Frontal cortex (tissue), 4 donors: Measurements from ENCODE around the gene FOXN4. TPM values are rescaled to one million over a fixed set of nuclear protein-coding genes. Genes with fewer than 3 reads are reported as not detected.

ENCODE experiments used
- DNase-seq, 2 donors: peaks; one replicate each; pipeline ENCODE4 v3.0.0; 2012; ENCODE audit warnings: low spot score in 2 of 2
- FAIRE-seq: peaks from 2 replicates; lab custom pipeline; 2012; peaks lifted over from hg19 to GRCh38; lab: Jason Lieb, UNC
- total RNA-seq: library from RNA; depleted of rRNA; stranded (reverse); fragments of >200 nt; gene quantifications from one replicate; pipeline ENCODE4 v1.2.3, GENCODE V29; 2014
- donor health status: control.
- donor health status: control.
- donor health status: control.

Gene FOXN4
- total RNA-seq, 1 donor from 2014 or later = under 0.01 TPM

DNA sequence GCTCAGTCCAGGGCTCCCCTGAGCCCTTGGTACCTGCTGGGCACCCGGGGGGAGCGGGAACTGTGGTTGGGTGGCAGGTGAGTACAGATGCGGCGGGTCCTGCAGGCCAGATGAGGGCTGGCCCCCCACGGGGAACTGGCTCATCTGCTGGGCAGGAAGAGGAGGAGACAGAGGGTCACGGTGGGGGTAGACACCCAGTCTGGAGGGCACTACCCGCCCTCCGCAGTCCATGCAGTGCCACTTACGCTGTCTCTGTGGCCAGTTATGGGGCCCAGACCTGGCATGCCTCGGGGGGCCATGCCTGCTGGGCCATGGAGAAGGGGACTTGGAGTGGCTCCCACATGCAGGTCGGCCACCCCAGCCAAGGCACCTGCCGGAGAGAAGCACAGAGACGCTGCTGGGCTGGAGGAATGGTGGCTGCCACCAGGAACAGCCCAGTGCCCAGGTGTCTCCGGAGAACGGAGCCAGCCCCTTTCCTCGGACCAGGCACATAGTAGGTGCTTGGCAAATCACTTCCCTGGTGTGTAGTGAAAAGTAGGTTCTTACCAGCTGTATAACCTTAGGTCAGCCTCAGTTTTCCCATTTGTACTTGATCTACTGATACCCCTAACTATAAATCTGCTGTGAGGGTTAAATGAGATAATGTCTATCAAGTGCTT, 21.1 kb downstream of the FOXN4 start:
- FAIRE-seq (no peak), DNase-seq (no peak)

GRCh38 chr12:109287181-109287580, 21.9 kb downstream of the FOXN4 start:
- DNase-seq = no peak

DNA sequence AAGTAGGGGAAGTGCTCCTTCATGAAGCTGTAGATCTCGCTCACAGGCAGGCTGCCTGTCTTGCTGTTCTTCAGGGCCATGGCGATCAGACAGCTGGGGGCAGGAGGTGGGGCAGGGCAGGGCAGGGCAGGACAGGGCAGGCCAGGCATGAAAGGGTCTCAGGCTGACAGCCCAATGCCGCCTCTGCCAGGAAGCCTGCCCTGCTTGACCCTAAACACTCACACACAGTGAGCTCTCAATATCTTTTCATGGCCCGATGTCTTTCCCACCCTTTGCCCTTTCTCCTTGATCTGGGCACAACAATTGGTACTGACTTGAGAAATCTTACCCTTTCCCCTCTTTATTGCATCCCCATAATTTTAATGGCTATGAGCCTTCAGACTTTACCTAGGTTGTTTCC, 22.4 kb downstream of the FOXN4 start:
- DNase-seq (no peak), FAIRE-seq (no peak)

More at GRCh38 chr12:109287181-109287580, 21.9 kb downstream of the FOXN4 start:
- FAIRE-seq = no peak

DNA sequence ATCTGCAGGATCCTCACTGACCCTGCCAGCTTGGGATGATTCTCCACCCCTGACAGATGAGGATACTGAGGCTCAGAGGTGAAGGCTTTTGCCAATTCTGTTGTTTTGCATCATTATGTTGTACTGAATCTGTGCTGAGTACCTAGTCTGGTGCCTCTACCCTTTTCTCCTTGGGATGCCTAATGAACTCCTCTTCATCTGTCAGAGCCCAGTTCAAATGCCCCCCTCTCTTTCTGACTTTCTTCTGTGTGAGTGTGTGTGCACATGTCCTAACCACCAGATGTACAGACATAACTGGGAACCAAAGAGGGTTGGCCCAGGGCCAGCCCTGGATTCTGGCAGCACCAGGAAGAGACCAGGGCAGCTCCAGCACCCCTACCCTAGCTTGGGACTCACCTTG, 22.8 kb downstream of the FOXN4 start:
- DNase-seq (no peak), FAIRE-seq (no peak)

DNA sequence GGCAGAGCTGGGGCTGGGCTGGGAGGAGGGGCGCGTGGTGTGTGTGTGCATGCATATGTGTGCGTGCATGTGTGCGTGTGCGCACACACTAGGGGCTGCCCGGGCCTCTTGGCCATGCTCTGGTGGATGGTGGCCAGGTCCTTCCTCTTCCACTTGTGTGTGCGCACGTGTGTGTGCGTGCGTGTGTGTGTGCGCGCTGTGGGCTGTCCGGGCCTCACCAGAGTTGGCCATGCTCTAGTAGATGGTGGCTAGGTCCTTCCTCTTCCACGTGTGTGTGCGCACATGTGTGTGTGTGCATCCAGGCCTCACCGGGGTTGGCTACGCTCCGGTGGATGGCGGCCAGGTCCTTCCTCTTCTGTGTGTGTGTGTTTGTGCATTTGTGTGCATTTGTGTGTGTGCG, 24.7 kb downstream of the FOXN4 start:
- FAIRE-seq (no peak), DNase-seq (no peak)

DNA sequence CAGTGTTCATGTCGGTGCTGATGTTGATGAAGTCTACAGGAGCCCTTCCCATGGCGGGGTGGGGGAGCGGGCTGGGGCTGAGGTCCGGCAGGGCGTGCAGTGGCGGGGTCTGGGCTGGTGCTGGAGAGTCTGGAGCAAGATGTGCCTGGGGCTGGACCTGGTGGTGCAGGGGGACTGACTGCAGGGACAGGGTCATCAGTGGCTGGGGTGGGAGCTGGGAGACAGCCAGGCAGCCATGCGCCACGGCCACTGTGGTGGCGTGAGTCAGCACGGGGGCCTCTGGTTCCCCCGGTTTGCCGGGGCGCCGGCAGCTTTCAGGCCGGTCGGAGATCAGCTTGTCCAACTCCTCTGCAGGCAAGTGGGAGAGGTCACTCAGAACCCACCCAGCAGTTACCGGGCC, 27.6 kb downstream of the FOXN4 start:
- DNase-seq (no peak), FAIRE-seq (no peak)

DNA sequence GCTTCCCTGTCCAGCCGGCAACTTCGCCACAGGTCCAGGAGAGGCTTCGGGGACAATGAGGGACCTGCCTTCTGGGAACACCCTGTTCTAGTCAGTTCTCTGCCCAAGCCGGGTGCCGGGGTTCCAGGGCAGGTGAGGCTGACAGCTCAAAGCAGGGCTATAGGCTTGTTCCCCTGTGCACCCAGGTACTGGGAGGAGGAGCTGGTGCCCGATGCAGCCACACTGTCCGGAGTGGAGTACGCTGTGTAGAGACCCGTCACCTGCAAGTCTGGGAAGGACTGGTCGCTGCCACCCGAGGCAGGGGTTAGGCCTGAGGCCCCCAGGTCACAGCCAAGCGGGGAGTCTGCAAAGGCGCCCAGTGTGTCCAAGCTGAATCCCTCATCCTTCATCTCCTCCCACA, 29.6 kb downstream of the FOXN4 start:
- DNase-seq (no peak), FAIRE-seq (no peak)

- DNase-seq = no peak
- FAIRE-seq = no peak
Observed at GRCh38 chr12:109278912-109279311, 30.2 kb downstream of the FOXN4 start.

DNA sequence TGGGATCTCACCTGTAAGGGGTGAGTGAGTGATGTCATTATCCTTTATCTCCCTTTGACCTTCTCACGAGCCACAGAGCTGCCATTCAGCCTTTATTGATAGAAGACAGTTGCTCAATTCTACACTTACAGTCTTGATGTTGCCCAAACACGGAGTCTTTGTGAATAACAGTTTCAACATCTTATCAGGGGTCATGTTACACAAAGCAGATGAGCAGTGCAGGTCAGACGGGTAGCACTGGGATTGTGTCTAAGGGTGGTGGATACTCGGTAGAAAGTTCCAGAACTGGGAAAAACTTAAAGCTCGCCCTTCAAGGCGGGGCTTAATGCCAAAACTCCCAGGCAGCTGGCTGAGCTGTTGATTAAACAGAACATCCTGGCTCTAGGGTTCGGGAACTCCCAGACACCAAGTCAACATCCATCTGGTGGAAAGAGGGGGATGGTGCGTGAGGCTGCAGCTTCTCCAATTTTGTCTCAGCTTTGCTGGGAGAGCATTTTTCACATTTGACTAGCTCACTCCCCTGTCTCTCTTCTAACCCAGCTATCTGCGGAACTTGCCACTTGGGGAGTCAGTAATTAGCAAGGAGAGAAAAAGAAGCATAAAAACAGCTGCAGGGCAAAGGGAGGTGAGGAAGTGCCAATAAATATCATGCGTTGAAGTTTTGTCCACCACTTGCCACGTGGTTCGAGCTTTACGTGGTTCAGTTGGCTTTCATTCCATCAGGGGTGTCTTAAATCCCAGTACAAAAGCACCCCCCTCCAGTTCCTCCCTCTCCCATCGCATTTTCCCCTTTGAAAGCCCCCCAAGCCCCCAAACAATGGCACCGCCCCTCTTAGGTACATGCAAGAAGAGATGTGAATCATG, 31.0 kb downstream of the FOXN4 start:
- DNase-seq (no peak), FAIRE-seq (no peak)

GRCh38 chr12:109277255-109277898, 31.7 kb downstream of the FOXN4 start:
- DNase-seq = no peak
- no peak for FAIRE-seq

DNA sequence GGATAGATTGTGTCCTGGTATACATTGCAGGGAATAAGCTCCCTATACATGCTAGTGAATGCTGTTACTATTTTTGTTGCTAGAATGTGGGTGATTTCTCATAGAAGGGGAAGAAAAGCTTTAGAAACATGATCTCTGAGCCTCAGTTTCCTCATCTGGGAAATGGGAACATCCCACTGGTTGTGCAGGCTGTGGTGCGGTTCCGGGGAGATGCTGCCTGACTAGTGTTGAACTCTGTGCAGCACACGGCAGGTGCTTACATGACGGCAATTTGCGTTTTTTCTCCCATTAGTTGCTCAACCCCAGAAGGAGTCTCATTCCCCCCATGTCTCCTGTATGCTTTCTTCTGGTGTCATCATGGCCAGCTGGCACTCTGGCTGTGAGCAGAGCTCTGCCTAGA, 32.9 kb downstream of the FOXN4 start:
- DNase-seq = no peak
- FAIRE-seq = no peak

DNA sequence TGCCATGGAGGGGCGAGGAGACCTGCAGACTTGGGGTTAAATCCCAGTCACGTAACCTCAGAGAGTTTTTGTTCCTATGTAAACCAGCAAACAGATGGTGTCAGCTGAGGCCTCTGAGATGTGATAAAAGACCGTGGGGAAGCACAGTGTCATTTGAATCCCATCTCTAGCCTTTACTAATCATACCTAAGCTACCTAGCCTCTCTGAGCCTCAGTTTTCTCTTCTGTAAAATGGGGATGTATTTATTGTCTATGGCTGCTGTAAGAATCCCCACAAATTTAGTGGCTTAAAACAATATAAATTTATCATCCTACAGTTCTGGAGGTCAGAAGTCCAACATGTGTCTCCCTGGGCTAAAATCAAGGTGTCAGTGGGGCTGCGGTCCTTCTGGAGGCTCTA, 33.9 kb downstream of the FOXN4 start:
- FAIRE-seq (no peak), DNase-seq (no peak)

DNA sequence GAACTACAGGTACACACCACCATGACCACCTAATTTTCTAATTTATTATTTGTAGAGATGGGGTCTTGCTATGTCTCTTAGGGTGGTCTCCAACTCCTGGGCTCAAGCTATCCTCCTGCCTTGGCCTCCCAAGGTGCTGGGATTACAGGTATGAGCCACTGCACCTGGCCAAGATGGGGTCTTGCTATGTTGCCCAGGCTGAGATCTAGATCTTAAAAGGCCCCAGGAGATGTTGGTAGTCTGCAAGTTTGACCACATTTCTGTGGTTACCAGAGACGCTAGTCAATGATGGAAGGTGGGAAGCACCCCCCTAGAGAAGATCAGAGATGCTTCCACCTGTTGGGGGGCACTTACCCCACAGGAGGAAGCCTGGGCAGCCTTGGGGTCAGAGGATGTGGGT, 34.7 kb downstream of the FOXN4 start:
- no peak for FAIRE-seq

DNA sequence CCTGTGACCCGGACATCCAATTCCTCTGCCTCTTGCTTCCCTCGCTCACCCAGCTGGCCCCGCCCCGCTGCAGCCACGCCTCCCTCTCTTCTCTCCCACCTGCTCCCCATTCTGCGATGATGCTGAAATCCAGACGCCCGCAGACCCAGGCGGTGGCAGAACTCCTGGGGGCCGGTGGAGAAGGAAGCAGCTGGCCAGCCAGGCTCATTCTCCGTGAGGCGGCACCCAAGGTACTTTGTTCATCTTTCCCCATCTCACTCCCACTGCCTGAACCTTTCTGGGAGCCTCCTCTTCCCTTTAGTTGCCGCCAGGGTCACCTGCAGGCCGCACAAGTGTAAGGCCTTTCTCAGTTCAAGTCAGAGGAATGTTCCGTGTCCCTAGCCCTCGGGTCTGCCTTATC, 35.7 kb downstream of the FOXN4 start:
- FAIRE-seq (no peak), DNase-seq (no peak)

More for the DNA sequence above, 34.7 kb downstream of the FOXN4 start:
- DNase-seq = no peak

GRCh38 chr12:109271418-109271817, 37.7 kb downstream of the FOXN4 start:
- DNase-seq = no peak
- FAIRE-seq = no peak

DNA sequence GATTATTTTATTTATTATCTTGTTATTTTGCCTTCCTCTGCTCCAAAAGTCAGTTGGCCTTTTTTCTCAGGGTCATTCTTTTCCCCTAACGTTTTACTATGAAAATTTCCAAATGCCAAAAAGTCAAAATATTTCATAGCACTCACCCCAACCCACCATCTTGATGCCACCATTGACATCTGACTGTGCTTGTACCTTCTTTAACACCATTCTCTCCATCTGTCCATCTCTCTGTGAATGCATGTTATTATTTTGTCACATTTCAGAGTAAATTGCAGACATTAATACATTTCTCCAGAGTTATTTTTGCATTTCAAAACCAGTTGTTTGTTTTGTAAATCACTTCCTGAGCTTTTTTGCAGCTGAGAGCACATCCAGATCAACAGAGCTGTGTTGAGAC, 38.6 kb downstream of the FOXN4 start:
- DNase-seq = no peak
- no peak for FAIRE-seq

DNA sequence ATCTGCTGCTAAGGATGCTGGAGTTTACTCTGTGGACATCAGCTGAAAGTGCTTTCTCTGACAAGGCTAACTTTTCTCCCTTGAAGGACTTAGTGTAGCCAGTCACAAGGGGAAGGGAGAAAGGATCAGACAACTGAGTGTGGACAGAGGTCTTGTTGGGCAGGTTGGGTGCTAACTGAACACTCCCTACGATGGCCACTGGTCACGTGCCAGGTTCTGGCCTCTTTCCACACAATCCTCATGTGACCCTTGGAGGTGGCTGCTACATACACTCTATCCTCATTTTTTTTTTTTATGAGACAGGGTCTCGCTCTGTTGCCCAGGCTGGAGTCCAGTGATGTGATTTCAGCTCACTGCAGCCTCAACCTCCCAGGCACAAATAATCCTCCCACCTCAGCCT, 39.7 kb downstream of the FOXN4 start:
- FAIRE-seq (no peak), DNase-seq (no peak)

DNA sequence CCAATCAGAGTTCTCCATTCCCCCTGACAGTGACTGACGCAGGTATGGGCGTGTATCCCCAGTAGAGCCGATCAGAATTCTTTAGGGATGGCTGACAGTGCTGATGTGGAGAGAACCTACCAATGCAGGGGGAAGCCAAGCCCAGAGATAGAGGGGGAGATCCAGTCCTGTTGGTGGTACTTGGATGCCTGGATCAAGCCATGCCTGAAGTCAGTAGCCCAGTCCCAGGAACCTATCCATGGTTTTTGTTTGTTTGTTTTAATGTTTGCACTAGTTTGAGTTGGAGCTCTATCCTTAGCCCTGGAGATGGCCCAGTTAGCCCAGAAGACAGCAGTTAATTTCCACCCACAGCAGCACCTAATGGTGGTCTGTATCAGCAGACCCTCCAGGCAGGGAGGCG, 40.2 kb downstream of the FOXN4 start:
- FAIRE-seq (no peak), DNase-seq (no peak)

GRCh38 chr12:109267361-109267760, 41.7 kb downstream of the FOXN4 start:
- no peak for DNase-seq
- FAIRE-seq = no peak

DNA sequence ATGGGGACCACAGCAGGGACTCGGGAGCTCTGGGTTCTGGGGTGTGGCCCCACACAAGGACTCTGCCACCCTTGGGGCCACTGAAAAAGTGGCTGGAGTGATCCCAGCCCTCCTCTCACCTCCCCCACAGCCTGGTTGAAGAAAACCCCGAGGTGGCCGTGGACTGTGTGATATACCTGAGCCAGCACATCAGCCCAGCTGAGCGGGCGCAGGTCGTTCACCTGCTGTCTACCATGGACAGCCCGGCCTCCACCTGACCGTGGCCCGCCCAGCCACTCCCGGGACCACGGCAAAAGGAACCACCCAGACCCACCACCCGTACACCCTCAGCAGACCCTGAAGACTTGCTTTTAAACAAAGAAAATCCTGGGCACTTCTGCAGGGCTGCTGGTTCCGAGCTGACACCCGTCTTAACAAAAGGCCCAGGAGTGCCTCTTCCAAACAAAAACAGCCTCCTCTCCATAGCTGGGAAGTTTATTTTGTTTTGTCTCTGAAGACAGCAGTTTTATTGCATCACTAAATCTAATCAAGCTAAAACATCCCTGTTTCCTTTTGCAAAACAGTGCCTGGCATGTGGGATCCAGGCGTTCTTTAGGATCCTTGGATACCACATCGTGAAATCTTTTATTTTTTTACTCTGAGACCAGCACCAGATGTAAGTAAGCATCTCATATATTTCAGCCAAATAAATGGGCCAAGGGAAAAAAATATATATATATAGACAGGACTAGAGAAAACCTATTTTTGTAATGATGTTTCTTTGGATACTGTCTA, 42.8 kb downstream of the FOXN4 start:
- DNase-seq (no peak), FAIRE-seq (no peak)
